NB4 (cell line): Measurements from ENCODE around the gene RPL32.

Experiments
- MYC ChIP-seq: IDR thresholded peaks from 2 replicates; pipeline ENCODE4 v1.6.1; 2011; ENCODE audit warnings: low read depth, low read length
- POLR2A ChIP-seq: IDR thresholded peaks from 2 replicates; pipeline ENCODE4 v1.6.1; 2011; ENCODE audit warnings: mild to moderate bottlenecking; ENCODE audit not compliant: insufficient read length; ENCODE audit errors: extremely low read depth
- TF ChIP-seq, protein P1 (sequence below): IDR thresholded peaks from 2 replicates; pipeline ENCODE4 v1.6.1; 2011; ENCODE audit warnings: low read depth, low read length
- TF ChIP-seq, protein P2 (sequence below): IDR thresholded peaks from one replicate; pipeline ENCODE4 v1.5.1; 2012; ENCODE audit warnings: low read depth, low read length

GRCh38 chr3:12815078-12815477 lies 26.3 kb downstream of the RPL32 start:
- TF ChIP-seq, protein P1, sequence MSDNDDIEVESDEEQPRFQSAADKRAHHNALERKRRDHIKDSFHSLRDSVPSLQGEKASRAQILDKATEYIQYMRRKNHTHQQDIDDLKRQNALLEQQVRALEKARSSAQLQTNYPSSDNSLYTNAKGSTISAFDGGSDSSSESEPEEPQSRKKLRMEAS = no peak
- TF ChIP-seq, protein P2, sequence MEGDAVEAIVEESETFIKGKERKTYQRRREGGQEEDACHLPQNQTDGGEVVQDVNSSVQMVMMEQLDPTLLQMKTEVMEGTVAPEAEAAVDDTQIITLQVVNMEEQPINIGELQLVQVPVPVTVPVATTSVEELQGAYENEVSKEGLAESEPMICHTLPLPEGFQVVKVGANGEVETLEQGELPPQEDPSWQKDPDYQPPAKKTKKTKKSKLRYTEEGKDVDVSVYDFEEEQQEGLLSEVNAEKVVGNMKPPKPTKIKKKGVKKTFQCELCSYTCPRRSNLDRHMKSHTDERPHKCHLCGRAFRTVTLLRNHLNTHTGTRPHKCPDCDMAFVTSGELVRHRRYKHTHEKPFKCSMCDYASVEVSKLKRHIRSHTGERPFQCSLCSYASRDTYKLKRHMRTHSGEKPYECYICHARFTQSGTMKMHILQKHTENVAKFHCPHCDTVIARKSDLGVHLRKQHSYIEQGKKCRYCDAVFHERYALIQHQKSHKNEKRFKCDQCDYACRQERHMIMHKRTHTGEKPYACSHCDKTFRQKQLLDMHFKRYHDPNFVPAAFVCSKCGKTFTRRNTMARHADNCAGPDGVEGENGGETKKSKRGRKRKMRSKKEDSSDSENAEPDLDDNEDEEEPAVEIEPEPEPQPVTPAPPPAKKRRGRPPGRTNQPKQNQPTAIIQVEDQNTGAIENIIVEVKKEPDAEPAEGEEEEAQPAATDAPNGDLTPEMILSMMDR = no peak
- TF ChIP-seq POLR2A (no peak), MYC (no peak)
